IMR-90 (cell line): ENCODE data around the gene SGPL1. TPM values are rescaled to one million over a fixed set of nuclear protein-coding genes. Genes with fewer than 3 reads are reported as not detected.

ENCODE experiments used
- ATAC-seq: fragments of 200-7000 bp; cut with Tn5 transposase; 2 replicates; pipeline ENCODE4 v1.9.1; 2020; ENCODE audit warnings: low read depth, mild to moderate bottlenecking, moderate library complexity
- BruUV-seq: library from RNA; stranded (reverse); fragments of 400-500 nt; replicated peaks from 2 replicates; lab custom pipeline; 2021; lab: Mats Ljungman, UMichigan
- CTCF ChIA-PET: fragments of 300-600 bp; formaldehyde crosslinking; extraction: SDS; loops from one replicate; lab custom pipeline; 2021; ENCODE audit warnings: antibody characterized with exemption; lab: Yijun Ruan, JAX
- POLR2A ChIA-PET: fragments of 300-600 bp; sonication (Branson Sonifier 250); formaldehyde crosslinking; loops from one replicate; lab custom pipeline; 2022; ENCODE audit warnings: antibody characterized with exemption; ENCODE audit not compliant: unreplicated experiment; lab: Charles Lee
- DNase-seq: peaks from one replicate; pipeline ENCODE4 v3.0.0; 2013
- H2AFZ ChIP-seq: replicated peaks from 2 replicates; pipeline ENCODE3; 2013; ENCODE audit warnings: low read length, mild to moderate bottlenecking; ENCODE audit not compliant: poor library complexity
- H2AK5ac ChIP-seq: 2 replicates; pipeline ENCODE4 v1.6.1; 2013; ENCODE audit warnings: low read depth, low read length, inconsistent platforms
- H2AK9ac ChIP-seq: replicated peaks from 2 replicates; pipeline ENCODE3; 2013; ENCODE audit warnings: mild to moderate bottlenecking, low read depth, low read length, moderate library complexity; ENCODE audit not compliant: poor library complexity
- H2BK120ac ChIP-seq: 2 replicates; pipeline ENCODE4 v1.6.1; 2013; ENCODE audit warnings: low read depth, low read length, inconsistent platforms
- H2BK15ac ChIP-seq: 3 replicates; pipeline ENCODE4 v1.6.1; 2013; ENCODE audit warnings: low read depth, low read length, inconsistent platforms
- H2BK20ac ChIP-seq: 2 replicates; pipeline ENCODE4 v1.6.1; 2013; ENCODE audit warnings: low read depth, mild to moderate bottlenecking, inconsistent platforms, low read length, moderate library complexity
- H2BK5ac ChIP-seq: 2 replicates; pipeline ENCODE4 v1.6.1; 2013; ENCODE audit warnings: mild to moderate bottlenecking, low read depth, low read length, inconsistent platforms; ENCODE audit not compliant: poor library complexity, severe bottlenecking
- H3K14ac ChIP-seq: replicated peaks from 2 replicates; pipeline ENCODE4 v1.6.1; 2013; ENCODE audit warnings: low read depth, low read length, inconsistent platforms
- H3K18ac ChIP-seq: 2 replicates; pipeline ENCODE4 v1.6.1; 2013; ENCODE audit warnings: low read depth, low read length, control low read depth
- H3K23ac ChIP-seq: 2 replicates; pipeline ENCODE4 v1.6.1; 2013; ENCODE audit warnings: low read depth, low read length, inconsistent platforms
- H3K27ac ChIP-seq: 2 replicates; pipeline ENCODE4 v1.5.1; 2013; ENCODE audit warnings: mild to moderate bottlenecking, control low read depth, low read length; ENCODE audit not compliant: insufficient read depth
- H3K27me3 ChIP-seq: 2 replicates; pipeline ENCODE4 v1.6.1; 2013; ENCODE audit warnings: low read length; ENCODE audit not compliant: control insufficient read depth, insufficient read depth
- H3K36me3 ChIP-seq: 2 replicates; pipeline ENCODE4 v1.6.1; 2013; ENCODE audit warnings: low read length, mixed read lengths; ENCODE audit not compliant: control insufficient read depth, insufficient read depth
- H3K4ac ChIP-seq: 2 replicates; pipeline ENCODE4 v1.6.1; 2013; ENCODE audit warnings: low read depth, low read length, inconsistent platforms
- H3K4me1 ChIP-seq: 2 replicates; pipeline ENCODE4 v1.6.1; 2013; ENCODE audit warnings: low read length, mixed read lengths; ENCODE audit not compliant: control insufficient read depth, insufficient read depth
- H3K4me2 ChIP-seq: 2 replicates; pipeline ENCODE4 v1.6.1; 2013; ENCODE audit warnings: low read depth, mild to moderate bottlenecking, control low read depth, low read length, moderate library complexity
- H3K4me3 ChIP-seq: 2 replicates; pipeline ENCODE4 v1.5.1; 2013; ENCODE audit warnings: low read depth, mild to moderate bottlenecking, control low read depth, low read length, moderate library complexity; ENCODE audit not compliant: insufficient read depth
- H3K56ac ChIP-seq: 2 replicates; pipeline ENCODE4 v1.6.1; 2013; ENCODE audit warnings: low read length, inconsistent platforms; ENCODE audit not compliant: insufficient read depth; ENCODE audit errors: extremely low read depth
- H3K79me1 ChIP-seq, 2 experiments: 2 replicates each; pipeline ENCODE4 v1.6.1; 2013; ENCODE audit warnings: low read length in 2 of 2, inconsistent platforms in 1 of 2, low read depth in 1 of 2
- H3K9ac ChIP-seq: 2 replicates; pipeline ENCODE4 v1.6.1; 2013; ENCODE audit warnings: low read depth, low read length, control low read depth
- H3K9me1 ChIP-seq: 2 replicates; pipeline ENCODE4 v1.6.1; 2013; ENCODE audit warnings: low read length, inconsistent platforms; ENCODE audit not compliant: insufficient read depth
- H3K9me3 ChIP-seq: 2 replicates; pipeline ENCODE4 v1.6.1; 2013; ENCODE audit warnings: low read length; ENCODE audit not compliant: control insufficient read depth, insufficient read depth
- H4K20me1 ChIP-seq: 2 replicates; pipeline ENCODE4 v1.6.1; 2013; ENCODE audit warnings: low read length, inconsistent platforms; ENCODE audit not compliant: insufficient read depth
- H4K5ac ChIP-seq: 2 replicates; pipeline ENCODE4 v1.6.1; 2013; ENCODE audit warnings: mild to moderate bottlenecking, low read depth, low read length, control low read depth
- H4K8ac ChIP-seq, 2 experiments: 2 replicates each; pipeline ENCODE4 v1.6.1; 2013; ENCODE audit warnings: low read depth in 2 of 2, low read length in 2 of 2, control low read depth in 1 of 2, inconsistent platforms in 1 of 2
- H4K91ac ChIP-seq: 2 replicates; pipeline ENCODE4 v1.6.1; 2013; ENCODE audit warnings: low read depth, low read length, inconsistent platforms; ENCODE audit not compliant: insufficient read depth
- CEBPB ChIP-seq: IDR thresholded peaks from 2 replicates; pipeline ENCODE4 v1.6.1; 2012; ENCODE audit warnings: low read depth, low read length, improper control_type of control experiment
- CHD1 ChIP-seq: IDR thresholded peaks from 2 replicates; pipeline ENCODE4 v1.6.1; 2012; ENCODE audit warnings: low read depth, low read length, improper control_type of control experiment
- CTCF ChIP-seq: conservative IDR thresholded peaks from 2 replicates; pipeline ENCODE4 v1.5.1; 2012; ENCODE audit warnings: mild to moderate bottlenecking, low read depth, low read length, improper control_type of control experiment
- FOS ChIP-seq: fragments of 150-350 bp; IDR thresholded peaks from 2 replicates; pipeline ENCODE4 v1.6.1; 2016; ENCODE audit warnings: low read depth, low read length
- MAZ ChIP-seq: IDR thresholded peaks from 2 replicates; pipeline ENCODE4 v1.6.1; 2012; ENCODE audit warnings: low read depth, mild to moderate bottlenecking, low read length, improper control_type of control experiment, moderate library complexity, borderline replicate concordance
- MXI1 ChIP-seq: IDR thresholded peaks from 2 replicates; pipeline ENCODE4 v1.6.1; 2012; ENCODE audit warnings: low read depth, mild to moderate bottlenecking, low read length, moderate library complexity, borderline replicate concordance
- NFE2L2 ChIP-seq: fragments of 150-350 bp; IDR thresholded peaks from 2 replicates; pipeline ENCODE4 v1.6.1; 2016; ENCODE audit warnings: low read depth, mild to moderate bottlenecking, low read length
- POLR2A ChIP-seq: IDR thresholded peaks from 2 replicates; pipeline ENCODE4 v1.6.1; 2012; ENCODE audit warnings: mild to moderate bottlenecking, low read depth, low read length
- RCOR1 ChIP-seq: IDR thresholded peaks from 2 replicates; pipeline ENCODE4 v1.6.1; 2012; ENCODE audit warnings: mild to moderate bottlenecking, low read length, improper control_type of control experiment; ENCODE audit not compliant: insufficient replicate concordance
- SMC3 ChIP-seq: fragments of 150-350 bp; IDR thresholded peaks from 2 replicates; pipeline ENCODE4 v1.6.1; 2016; ENCODE audit warnings: low read depth, mild to moderate bottlenecking, antibody characterized with exemption, low read length, moderate library complexity
- USF2 ChIP-seq: fragments of 150-350 bp; IDR thresholded peaks from 2 replicates; pipeline ENCODE4 v1.6.1; 2017; ENCODE audit warnings: mild to moderate bottlenecking, antibody characterized with exemption, low read length, low read depth
- WGBS, 2 experiments: methylation state at CpG; one replicate each; pipeline versions ENCODE4 v1.1.5 to v1.1.7; 2013; ENCODE audit warnings: missing lambda C conversion rate in 2 of 2; ENCODE audit not compliant: insufficient read length in 1 of 2; ENCODE audit errors: extremely low coverage in 2 of 2; 5-methylcytosine and 5-hydroxymethylcytosine counted together
- dilution Hi-C: fragments of 300-500 bp; cut with HindIII; formaldehyde crosslinking; loops from one replicate; pipeline ENCODE4 v1.14.3; 2018; ENCODE audit warnings: low sequenced_read_pairs; ENCODE audit not compliant: unreplicated experiment
- in situ Hi-C: fragments of 300-500 bp; cut with MboI; formaldehyde crosslinking; loops from 3 replicates; pipeline ENCODE4 v1.14.3; 2019; ENCODE audit warnings: low sequenced_read_pairs, inconsistent platforms, mixed read lengths
- intact Hi-C: fragments of 100-400 bp; cut with micrococcal nuclease; formaldehyde crosslinking; loops from 2 replicates; pipeline ENCODE4 v1.10.0; 2022
- polyA plus RNA-seq, 3 experiments: library from polyadenylated mRNA; depleted of rRNA; stranded (reverse); fragments of >200 nt; gene quantifications; 2 replicates each; pipeline ENCODE4 v1.2.3, GENCODE V29; 2012; ENCODE audit warnings: low replicate concordance in 1 of 3
- total RNA-seq: library from RNA; depleted of rRNA; stranded (reverse); fragments of >200 nt; gene quantifications from 2 replicates; pipeline ENCODE4 v1.2.3, GENCODE V29; 2012

Gene SGPL1
- total and polyA plus RNA-seq, 2 of the 4 experiments (the other 2 are of a cell fraction) = 12.2 to 26.7 TPM

- intact Hi-C loops (no loop called here), dilution Hi-C loops (no loop called here), in situ Hi-C loops (no loop called here)
- peaks cover 2% of the 10 kb centered on the region; the same call in 1 of the 2 replicates for H3K4me1 ChIP-seq
- H4K5ac ChIP-seq = no peak overlapping the region
- H3K23ac ChIP-seq = no peak overlapping the region
- CTCF ChIA-PET = no interaction called here
- H4K91ac ChIP-seq = no peak overlapping the region
- ATAC-seq (no peak), DNase-seq (no peak)
- no TSS peak for BruUV-seq
- no peak overlapping the region for H4K8ac ChIP-seq
- H3K4ac ChIP-seq = no peak overlapping the region
- H2AK5ac ChIP-seq = no peak overlapping the region
- no peaks in the 10 kb centered on the region for H3K36me3 ChIP-seq
- H2BK15ac ChIP-seq = no peak overlapping the region
- H3K4me2 ChIP-seq = no peak overlapping the region
- no peak overlapping the region for H2BK20ac ChIP-seq
- WGBS, 2 experiments = 83% methylated on average over 2 of the region's 10 CpGs; no CpG with 5 or more reads in 1 of the 2 experiments
- H3K18ac ChIP-seq = no peak overlapping the region
- H2AK9ac ChIP-seq = no peak overlapping the region
- no peak overlapping the region for H3K4me3 ChIP-seq
- no peak overlapping the region for H3K56ac ChIP-seq
- no peak overlapping the region for H3K27ac ChIP-seq
- no peak overlapping the region for H3K9ac ChIP-seq
- POLR2A ChIA-PET = no interaction called here
- no peaks in the 10 kb centered on the region for H3K9me1 ChIP-seq
- H2BK5ac ChIP-seq = no peak overlapping the region
- peaks cover 14% of the 10 kb centered on the region for H3K27me3 ChIP-seq
- no peak overlapping the region for H2BK120ac ChIP-seq
- TF ChIP-seq CTCF (no peak), USF2 (no peak), MXI1 (no peak), RCOR1 (no peak), FOS (no peak), POLR2A (no peak), CEBPB (no peak), NFE2L2 (no peak), SMC3 (no peak), CHD1 (no peak), MAZ (no peak)
- no peaks in the 10 kb centered on the region for H3K79me1 ChIP-seq
- H3K14ac ChIP-seq = no peak overlapping the region
- no peaks in the 10 kb centered on the region for H4K20me1 ChIP-seq
- H3K9me3 ChIP-seq = peaks cover 6% of the 10 kb centered on the region
- H2AFZ ChIP-seq = no peak overlapping the region
Measured at GRCh38 chr10:70893227-70894006, 77.7 kb downstream of the SGPL1 start.
